Stomach (tissue), 9 donors: ENCODE results near the gene SARM1. TPM values are rescaled to one million over a fixed set of nuclear protein-coding genes. Genes with fewer than 3 reads are reported as not detected.

ENCODE experiments used
- DNase-seq, 2 donors: peaks; one replicate each; pipeline versions ENCODE4 v3.0.0 to v3.0.0-alpha.2; 2013 to 2019
- H3K27ac ChIP-seq, 5 donors: fragments of 200-600 bp in 4 of 5; sonication (generic) in 4 of 5; one replicate each; pipeline ENCODE4 v1.5.1; 2013 to 2019; ENCODE audit warnings: mild to moderate bottlenecking in 1 of 5, moderate library complexity in 1 of 5
- H3K27me3 ChIP-seq, 3 donors: fragments of 200-600 bp; sonication (generic); one replicate each; pipeline ENCODE4 v1.5.1; 2017 to 2019; ENCODE audit warnings: mixed run types in 1 of 3
- H3K36me3 ChIP-seq, 4 donors: fragments of 200-600 bp; sonication (generic); 1 replicate in 3 of 4; 2 replicates in 1 of 4; pipeline ENCODE4 v1.5.1; 2016 to 2019
- H3K4me1 ChIP-seq, 4 donors: fragments of 200-600 bp; sonication (generic); one replicate each; pipeline ENCODE4 v1.5.1; 2016 to 2019
- H3K4me3 ChIP-seq, 4 donors: fragments of 200-600 bp; sonication (generic) in 3 of 4; one replicate each; pipeline ENCODE4 v1.5.1; 2016 to 2019; ENCODE audit warnings: mild to moderate bottlenecking in 1 of 4
- H3K9me3 ChIP-seq, 4 donors: fragments of 200-600 bp; sonication (generic); one replicate each; pipeline ENCODE4 v1.5.1; 2016 to 2019
- CTCF ChIP-seq, 7 experiments: fragments of 450-650 bp in 4 of 7; fragments of 200-600 bp in 3 of 7; sonication (generic) in 3 of 7; IDR thresholded peaks; one replicate each; pipeline ENCODE4 v1.5.1; 2016 to 2019; ENCODE audit warnings: antibody characterized with exemption in 7 of 7, control low read depth in 2 of 7, mild to moderate bottlenecking in 1 of 7
- EP300 ChIP-seq: sonication (generic); formaldehyde crosslinking; IDR thresholded peaks from one replicate; pipeline ENCODE4 v1.6.1; 2017; ENCODE audit warnings: antibody characterized with exemption
- POLR2A ChIP-seq, 4 donors: fragments of 450-650 bp; IDR thresholded peaks; one replicate each; pipeline ENCODE4 v1.6.1; 2016; ENCODE audit warnings: antibody characterized with exemption in 4 of 4, control low read depth in 2 of 4, mild to moderate bottlenecking in 1 of 4, moderate library complexity in 1 of 4
- POLR2AphosphoS5 ChIP-seq, 3 donors: sonication (generic); formaldehyde crosslinking; IDR thresholded peaks; one replicate each; pipeline ENCODE4 v1.6.1; 2016; ENCODE audit warnings: antibody characterized with exemption in 3 of 3
- WGBS, 5 donors: extraction: QIAGEN DNeasy Blood & Tissue Kit in 3 of 5; methylation state at CpG; one replicate each; pipeline versions ENCODE4 v1.1.5 to v1.1.7; 2013 to 2018; 5-methylcytosine and 5-hydroxymethylcytosine counted together
- intact Hi-C: fragments of 100-400 bp; cut with DNase I; formaldehyde crosslinking; loops from one replicate; pipeline ENCODE4 v1.15.1; 2023; ENCODE audit warnings: low total_unique reads
- polyA plus RNA-seq, 3 donors: library from polyadenylated mRNA; stranded (reverse); fragments of 200-250 nt; gene quantifications; one replicate each; pipeline ENCODE4 v1.2.3, GENCODE V29; 2013
- total RNA-seq, 5 donors: library from RNA; depleted of rRNA; stranded (reverse); fragments of >200 nt; gene quantifications; one replicate each; pipeline versions ENCODE4 v1.1.0 to v1.2.3, GENCODE V29; 2014 to 2016
- donor health status: healthy with polysubstance abuse.
- donor health status: Bipolar disorder and iron deficiency.
- donor health status: healthy.

SARM1 gene
- total and polyA plus RNA-seq, 8 donors = 4.6 to 58.3 (median 11.7) TPM

DNA sequence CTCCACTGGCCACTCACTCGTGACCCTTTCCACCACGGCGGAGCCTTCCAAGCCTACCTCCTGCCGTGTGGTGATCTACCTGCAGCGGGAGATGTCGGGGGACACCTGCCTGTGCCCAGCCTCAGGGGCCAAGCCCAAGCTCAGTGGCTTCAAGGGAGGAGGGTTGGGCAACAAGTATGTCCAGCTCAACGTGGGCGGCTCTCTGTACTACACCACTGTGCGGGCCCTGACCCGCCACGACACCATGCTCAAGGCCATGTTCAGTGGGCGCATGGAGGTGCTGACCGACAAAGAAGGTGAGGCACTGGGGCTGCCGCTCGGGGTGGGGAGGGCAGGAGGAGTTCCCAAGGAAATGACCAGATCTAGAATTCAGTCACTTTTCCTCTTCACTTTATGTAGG is 32.1 kb upstream of the SARM1 start:
- H3K27ac ChIP-seq = peak overlapping the region in 3 of 5 donors; percentile 63 to 94 (median 70)
- no peaks in the 10 kb centered on the region for H3K27me3 ChIP-seq
- no peaks in the 10 kb centered on the region for H3K9me3 ChIP-seq
- WGBS, 5 donors = 88 to 94% (median 91%) methylated on average over 15 of the region's 15 CpGs
- intact Hi-C loops = no loop called here
- TF ChIP-seq POLR2A (IDR thresholded peaks at IDR 0.05) (no peak), CTCF (IDR thresholded peaks at IDR 0.05) (no peak), EP300 (no peak), POLR2AphosphoS5 (IDR thresholded peaks at IDR 0.05) (no peak)
- H3K4me3 ChIP-seq = no peak overlapping the region
- H3K36me3 ChIP-seq = peaks cover 45 to 54% (median 53%) of the 10 kb centered on the region in 4 donors
- DNase-seq = no peak
- peaks cover 24 to 50% (median 35%) of the 10 kb centered on the region in 4 donors for H3K4me1 ChIP-seq

DNA sequence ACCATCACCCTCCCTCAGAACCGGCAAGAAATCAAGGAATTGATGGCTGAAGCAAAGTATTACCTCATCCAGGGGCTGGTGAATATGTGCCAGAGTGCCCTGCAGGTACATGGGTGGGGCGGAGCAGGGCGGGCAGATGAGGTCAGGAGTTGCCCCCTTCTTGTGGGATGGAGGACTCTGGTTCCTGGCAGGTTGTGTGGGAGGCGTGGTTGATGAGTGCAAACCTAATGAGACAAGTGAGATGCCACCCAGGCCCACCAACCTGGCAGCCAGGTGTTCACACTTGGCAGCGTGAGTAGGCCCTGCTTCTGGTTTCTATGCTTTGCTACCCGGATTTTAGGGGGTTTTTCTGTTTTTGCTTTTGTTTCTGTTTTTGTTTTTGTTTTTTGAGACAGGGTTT is 31.1 kb upstream of the SARM1 start:
- no peaks in the 10 kb centered on the region for H3K27me3 ChIP-seq
- DNase-seq = no peak
- intact Hi-C loops = no loop called here
- H3K9me3 ChIP-seq = no peaks in the 10 kb centered on the region
- H3K4me3 ChIP-seq = no peak overlapping the region
- peak overlapping the region in 1 of 5 donors; percentile 5 for H3K27ac ChIP-seq
- WGBS, 5 donors = 76 to 87% (median 86%) methylated on average over 6 of the region's 6 CpGs
- peaks cover 55 to 63% (median 63%) of the 10 kb centered on the region in 4 donors for H3K36me3 ChIP-seq
- TF ChIP-seq POLR2A (IDR thresholded peaks at IDR 0.05) = no peak
- TF ChIP-seq POLR2AphosphoS5 (IDR thresholded peaks at IDR 0.05) = no peak
- TF ChIP-seq CTCF (IDR thresholded peaks at IDR 0.05) = no peak
- no peak for TF ChIP-seq EP300
- H3K4me1 ChIP-seq = peaks cover 28 to 54% (median 38%) of the 10 kb centered on the region in 4 donors

- H3K27me3 ChIP-seq = no peaks in the 10 kb centered on the region
- H3K4me1 ChIP-seq = peaks cover 37 to 60% (median 45%) of the 10 kb centered on the region in 4 donors
- no peaks in the 10 kb centered on the region for H3K9me3 ChIP-seq
- WGBS, 5 donors = 90 to 97% (median 93%) methylated on average over 11 of the region's 11 CpGs
- no peak for DNase-seq
- no peak for TF ChIP-seq EP300
- no peak for TF ChIP-seq POLR2A (IDR thresholded peaks at IDR 0.05)
- TF ChIP-seq CTCF (IDR thresholded peaks at IDR 0.05) = no peak
- TF ChIP-seq POLR2AphosphoS5 (IDR thresholded peaks at IDR 0.05) = no peak
- peaks cover 60 to 75% (median 74%) of the 10 kb centered on the region in 4 donors for H3K36me3 ChIP-seq
- intact Hi-C loops = no loop called here
- no peak overlapping the region for H3K27ac ChIP-seq
- no peak overlapping the region for H3K4me3 ChIP-seq
Measured at GRCh38 chr17:28341516-28341915, 30.0 kb upstream of the SARM1 start.

DNA sequence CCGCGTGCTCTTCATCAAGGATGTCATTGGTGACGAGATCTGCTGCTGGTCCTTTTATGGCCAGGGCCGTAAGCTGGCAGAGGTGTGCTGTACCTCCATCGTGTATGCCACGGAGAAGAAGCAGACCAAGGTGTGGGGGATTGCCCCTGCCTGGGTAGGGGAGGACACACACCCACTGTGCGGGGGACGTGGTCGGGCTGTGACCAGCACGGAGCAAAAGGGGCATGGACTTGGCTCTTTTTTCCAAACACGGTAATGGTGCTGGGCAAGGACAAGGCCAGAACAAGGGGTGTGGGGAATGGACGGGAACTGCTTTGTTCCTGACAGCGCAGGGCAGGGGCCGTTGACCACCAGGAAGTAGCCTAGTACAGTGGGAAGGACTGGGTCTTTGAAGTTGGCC is 29.2 kb upstream of the SARM1 start:
- TF ChIP-seq CTCF (IDR thresholded peaks at IDR 0.05) (no peak), POLR2A (IDR thresholded peaks at IDR 0.05) (no peak), POLR2AphosphoS5 (IDR thresholded peaks at IDR 0.05) (no peak), EP300 (no peak)
- peaks cover 65 to 82% (median 82%) of the 10 kb centered on the region in 4 donors for H3K36me3 ChIP-seq
- H3K9me3 ChIP-seq = no peaks in the 10 kb centered on the region
- 90 to 93% (median 92%) methylated on average over 14 of the region's 14 CpGs for WGBS, 5 donors
- H3K27me3 ChIP-seq = no peaks in the 10 kb centered on the region
- no peak for DNase-seq
- peaks cover 40 to 60% (median 45%) of the 10 kb centered on the region in 4 donors for H3K4me1 ChIP-seq
- no peak overlapping the region for H3K27ac ChIP-seq
- intact Hi-C loops = no loop called here
- H3K4me3 ChIP-seq = no peak overlapping the region
